GM21423 (cell line): ENCODE data around the gene RBM20.
A peak's percentile ranks its signal among the peaks of the same experiment; 100 is the strongest.

ENCODE experiments used
- ATAC-seq: cut with Tn5 transposase; IDR thresholded peaks from one replicate; pipeline ENCODE4 v1.9.1; 2021; ENCODE audit warnings: mild to moderate bottlenecking, moderate library complexity; ENCODE audit not compliant: unreplicated experiment

The RBM20 gene

DNA sequence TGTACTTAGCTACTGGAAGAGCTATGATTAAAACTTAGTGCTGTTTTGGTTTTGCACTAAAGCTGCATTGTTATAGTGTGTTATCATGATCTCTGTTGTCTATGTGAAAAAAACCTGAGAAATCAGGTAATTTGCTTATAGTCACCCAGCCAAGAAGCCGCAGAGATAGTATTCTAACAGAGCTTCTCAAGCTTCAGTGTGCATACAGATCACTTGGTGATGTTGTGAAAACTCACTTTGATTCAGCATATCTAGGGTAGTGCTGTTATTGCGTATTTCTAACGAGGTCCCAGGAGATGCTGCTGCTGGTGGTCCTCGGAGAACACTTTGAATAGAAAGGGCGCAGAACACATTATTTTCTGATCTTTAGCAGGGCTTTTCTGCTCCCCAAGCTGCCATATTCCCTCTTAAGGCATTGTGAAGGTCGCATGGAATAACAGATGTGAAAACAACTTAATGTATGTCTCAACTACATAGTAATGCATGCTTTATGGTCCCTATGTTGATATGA, 159.2 kb downstream of the RBM20 start:
- ATAC-seq, result peak; percentile 48

DNA sequence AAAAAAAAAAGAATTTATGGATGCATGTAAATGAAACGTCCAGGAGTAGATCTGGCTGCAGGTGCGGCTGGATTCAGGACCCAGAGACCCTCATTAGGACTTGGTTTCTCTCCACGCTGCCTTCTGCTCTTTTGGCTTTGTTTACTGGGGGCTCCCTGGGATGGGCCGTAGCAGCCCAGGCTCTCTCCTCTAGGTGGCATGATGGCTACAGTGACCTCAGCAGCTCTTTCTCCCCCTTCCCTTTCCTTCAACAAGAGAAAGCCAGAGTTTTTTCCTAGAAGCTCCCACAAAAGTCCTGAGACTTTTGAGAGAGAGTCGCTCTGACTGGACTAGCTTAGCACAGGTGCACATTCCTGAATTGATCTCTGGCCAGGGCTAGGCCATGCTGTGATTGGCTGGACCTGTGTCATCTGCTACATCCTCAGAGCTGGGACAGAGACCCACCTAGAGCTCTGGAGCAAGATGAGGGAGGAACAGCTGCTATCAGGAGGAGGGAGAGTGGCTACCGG, 159.7 kb downstream of the RBM20 start:
- peak; percentile 50 for ATAC-seq

DNA sequence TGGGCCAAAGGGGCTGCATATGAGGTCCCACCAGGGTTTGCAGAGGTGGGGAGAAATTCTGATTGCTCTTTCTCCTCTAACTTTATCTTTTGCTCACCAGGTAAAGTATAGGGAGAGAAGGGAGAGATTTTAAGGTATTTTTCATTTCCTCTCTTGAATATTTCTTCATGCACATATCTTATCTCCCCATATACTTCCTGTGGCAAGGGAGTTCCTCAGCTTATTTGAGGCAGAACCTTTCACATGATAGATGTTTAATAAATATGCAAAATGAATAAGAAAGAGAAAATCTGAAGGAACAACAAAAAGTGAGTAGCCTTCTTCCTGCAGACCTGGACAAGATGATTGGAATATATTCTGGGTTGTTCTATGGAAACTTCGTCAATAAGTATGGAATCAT, 160.2 kb downstream of the RBM20 start:
- no peak for ATAC-seq

DNA sequence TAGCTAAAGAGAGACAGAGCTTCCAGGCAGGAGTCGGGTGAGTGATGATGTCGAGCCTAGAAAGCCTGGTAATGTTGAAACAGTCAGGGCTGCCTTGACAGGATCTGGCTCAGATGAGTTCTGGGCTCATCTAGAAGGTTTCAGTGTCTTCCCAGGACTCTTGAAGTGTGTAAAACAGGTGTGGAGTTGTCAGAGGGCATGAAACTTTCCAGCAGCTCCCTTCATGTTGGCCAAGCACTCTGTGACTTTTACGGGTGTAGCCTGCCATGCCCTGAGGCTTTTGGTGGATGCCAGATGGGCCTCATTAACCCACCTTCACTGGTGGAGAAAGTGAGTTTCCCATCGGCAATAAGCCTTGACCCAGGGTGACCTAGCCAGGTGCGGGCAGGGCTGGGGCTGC, 161.2 kb downstream of the RBM20 start:
- ATAC-seq, result no peak

DNA sequence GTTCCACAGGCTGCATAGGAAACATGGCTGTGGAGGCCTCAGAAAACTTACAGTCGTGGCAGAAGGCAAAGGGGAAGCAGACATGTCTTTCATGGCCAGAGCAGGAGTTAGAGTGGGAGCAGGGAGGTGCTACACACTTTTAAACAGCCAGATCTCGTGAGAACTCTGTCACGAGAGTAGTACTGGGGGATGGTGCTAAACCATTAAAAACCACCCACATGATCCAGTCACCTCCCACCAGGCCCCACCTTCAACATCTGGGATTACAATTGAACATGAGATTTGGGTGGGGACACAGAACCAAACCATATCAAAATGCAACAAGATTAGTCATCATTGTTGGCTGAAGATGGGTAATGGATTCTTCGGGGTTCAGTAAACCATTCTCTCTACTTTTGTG, 162.2 kb downstream of the RBM20 start:
- no peak for ATAC-seq

DNA sequence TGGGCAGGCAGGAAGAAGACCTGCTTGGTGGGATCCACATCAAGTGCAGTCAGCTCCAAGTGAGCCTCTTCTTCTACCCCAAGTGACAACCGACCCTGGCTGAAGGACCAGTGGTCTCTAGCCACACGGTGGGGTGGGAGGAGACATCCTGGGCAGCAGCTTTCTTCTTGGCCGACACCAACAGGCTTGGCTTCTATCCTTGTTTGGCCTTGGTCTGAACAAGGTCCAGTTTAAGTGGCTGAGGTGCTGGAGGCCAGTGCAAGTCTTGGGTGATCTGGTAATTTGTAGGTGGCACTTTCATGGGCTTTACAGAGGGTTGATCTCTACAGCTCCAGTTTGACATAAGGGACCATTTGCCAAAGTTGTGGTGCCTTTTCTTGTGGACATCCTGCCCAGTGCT, 164.0 kb downstream of the RBM20 start:
- ATAC-seq, result no peak

DNA sequence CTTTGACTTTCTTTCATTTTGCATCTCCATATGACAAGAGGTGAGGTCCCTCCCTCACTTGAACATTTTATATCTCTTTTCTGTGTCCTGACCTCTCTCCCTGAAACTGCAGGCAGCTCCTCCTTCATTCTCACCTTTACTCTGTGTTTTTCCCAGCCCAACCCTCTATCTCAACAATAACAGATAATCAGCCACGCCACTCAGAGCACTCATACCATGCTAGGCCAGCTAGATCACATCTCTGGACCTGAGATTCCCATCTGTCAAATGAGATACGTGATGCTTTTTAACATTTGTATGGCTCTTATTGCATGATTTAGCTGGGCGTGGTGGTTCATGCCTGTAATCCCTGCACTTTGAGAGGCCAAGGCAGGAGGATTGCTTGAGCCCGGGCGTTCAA, 164.5 kb downstream of the RBM20 start:
- ATAC-seq, result no peak

DNA sequence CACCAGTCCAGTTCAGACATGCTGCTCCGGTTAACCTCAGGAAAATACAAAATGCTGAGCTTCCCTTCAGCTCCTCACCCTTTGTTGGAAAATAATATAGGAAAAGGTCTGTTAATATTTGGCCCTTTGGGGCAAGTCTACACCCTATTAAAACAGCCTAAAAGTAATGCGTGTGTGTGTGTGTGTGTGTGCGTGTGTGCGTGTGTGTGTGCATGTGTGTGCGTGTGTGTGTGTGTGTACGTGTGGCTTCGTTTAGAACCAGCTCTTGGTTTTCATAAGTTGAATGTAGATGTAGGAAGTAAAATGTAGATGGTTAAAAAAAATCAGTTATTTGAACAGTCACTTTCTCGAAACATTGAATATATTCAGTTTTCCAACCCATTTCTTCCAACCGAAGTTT, 166.5 kb downstream of the RBM20 start:
- ATAC-seq, result no peak

DNA sequence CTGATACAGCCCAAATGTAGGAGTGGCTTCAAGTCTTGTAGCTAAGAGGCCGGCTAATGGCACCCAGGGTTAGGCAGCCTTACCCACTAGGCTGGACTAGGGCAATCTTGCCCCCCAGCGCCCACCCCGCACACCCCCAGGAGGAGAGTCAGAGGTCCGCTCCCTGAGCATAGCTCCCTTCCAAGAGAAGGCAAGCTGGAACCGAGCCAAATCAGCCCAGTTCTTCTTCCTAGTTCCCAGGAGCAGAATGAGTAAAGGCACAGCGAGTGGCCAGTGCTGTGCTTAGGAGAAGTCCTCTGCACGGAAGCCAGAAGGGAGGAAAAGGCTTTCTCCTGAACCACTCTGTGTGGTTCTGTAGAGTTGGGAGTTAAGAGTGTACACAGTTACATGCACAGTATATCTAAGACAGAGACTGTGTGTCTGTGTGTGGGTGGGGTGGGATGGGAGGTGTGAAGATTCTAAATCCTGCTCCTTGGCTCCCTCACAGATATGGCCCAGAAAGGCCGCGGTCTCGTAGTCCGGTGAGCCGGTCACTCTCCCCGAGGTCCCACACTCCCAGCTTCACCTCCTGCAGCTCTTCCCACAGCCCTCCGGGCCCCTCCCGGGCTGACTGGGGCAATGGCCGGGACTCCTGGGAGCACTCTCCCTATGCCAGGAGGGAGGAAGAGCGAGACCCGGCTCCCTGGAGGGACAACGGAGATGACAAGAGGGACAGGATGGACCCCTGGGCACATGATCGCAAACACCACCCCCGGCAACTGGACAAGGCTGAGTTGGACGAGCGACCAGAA, 167.8 kb downstream of the RBM20 start:
- no peak for ATAC-seq

DNA sequence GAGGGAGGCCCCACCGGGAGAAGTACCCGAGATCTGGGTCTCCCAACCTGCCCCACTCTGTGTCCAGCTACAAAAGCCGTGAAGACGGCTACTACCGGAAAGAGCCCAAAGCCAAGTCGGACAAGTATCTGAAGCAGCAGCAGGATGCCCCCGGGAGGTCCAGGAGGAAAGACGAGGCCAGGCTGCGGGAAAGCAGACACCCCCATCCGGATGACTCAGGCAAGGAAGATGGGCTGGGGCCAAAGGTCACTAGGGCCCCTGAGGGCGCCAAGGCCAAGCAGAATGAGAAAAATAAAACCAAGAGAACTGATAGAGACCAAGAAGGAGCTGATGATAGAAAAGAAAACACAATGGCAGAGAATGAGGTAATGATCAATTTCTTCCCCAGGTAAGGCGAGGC, 168.4 kb downstream of the RBM20 start:
- ATAC-seq, result no peak

DNA sequence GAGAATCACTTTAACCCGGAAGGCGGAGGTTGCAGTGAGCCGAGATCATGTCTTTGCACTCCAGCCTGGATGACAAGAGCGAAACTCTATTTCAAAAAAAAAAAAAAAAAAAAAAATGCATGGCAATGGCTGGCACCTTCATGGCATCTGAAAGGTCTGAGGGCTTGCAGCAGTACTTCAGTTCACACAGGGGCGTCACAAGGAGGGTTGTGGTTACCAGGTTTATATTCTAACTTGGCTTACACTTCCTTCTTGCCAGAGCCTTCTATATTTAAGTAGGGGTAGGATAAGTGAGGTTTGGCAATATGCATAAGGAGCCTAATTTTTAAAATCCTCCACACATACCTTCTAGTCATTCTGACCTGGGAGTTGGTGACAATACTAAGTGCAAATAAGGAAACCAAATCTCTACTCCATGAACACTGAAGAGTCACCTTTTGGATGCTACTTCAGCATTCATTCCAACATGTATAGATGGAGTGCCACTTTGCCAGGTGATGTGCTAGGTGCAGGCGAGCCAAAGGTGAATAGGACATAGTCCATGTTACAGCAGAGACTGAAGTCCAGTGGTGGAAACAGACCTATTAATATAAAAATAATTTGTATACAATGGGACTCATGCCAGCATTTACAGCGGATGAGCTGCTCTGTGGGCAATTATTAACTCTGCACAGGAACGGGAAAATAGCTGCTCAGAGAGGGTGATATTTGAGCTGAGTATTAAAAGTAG, 169.8 kb downstream of the RBM20 start:
- no peak for ATAC-seq

DNA sequence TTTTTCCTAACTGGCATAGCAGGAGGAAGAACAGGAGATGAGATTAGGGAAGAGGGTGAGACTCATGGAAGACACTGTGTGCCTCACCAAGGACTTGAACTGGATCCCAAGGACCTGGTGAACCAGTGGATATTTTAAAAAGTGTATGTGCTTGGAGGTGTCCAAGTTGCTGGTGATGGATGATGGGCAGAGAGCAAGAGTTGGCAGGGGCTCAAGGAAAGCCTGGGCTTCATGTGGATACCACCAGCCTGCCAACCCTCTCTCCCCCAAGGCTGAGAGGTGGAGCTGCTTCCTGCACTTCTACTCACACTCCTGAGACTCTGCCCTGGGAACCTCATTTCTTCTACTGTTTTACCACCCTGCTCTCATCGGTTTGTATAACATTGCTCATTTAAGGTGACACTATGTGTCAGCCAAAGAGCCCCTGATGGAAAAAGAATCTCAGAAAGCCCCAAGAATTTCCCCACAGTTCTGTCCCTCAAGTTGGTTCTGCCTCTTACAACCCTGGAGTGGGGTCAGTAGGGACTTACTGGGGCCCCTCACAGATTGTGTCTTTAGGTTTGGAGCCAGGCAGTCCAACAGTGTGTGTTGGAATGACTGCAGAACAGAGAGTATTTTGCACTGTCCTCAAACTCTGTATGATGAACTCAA, 171.3 kb downstream of the RBM20 start:
- ATAC-seq, result peak; percentile 62

DNA sequence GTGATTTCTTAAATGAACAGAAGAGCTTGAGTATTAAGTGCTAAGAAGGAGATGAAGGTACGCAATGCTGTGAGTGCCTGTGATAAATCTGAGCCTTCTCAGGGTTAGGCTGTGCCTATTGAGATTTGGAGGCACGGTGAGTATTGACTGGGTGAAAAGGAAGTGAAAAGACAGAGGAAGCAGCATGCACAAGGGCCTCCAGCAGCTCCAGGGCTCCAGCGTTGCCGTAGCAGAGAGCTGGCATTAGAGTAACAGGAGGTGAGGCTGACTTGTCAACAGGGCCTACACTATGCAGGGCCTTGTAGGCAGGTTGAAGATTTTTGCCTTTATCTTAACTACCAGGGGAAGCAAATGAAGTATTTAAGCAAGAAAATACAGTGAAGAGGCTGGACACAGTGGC, 173.5 kb downstream of the RBM20 start:
- ATAC-seq, result no peak

DNA sequence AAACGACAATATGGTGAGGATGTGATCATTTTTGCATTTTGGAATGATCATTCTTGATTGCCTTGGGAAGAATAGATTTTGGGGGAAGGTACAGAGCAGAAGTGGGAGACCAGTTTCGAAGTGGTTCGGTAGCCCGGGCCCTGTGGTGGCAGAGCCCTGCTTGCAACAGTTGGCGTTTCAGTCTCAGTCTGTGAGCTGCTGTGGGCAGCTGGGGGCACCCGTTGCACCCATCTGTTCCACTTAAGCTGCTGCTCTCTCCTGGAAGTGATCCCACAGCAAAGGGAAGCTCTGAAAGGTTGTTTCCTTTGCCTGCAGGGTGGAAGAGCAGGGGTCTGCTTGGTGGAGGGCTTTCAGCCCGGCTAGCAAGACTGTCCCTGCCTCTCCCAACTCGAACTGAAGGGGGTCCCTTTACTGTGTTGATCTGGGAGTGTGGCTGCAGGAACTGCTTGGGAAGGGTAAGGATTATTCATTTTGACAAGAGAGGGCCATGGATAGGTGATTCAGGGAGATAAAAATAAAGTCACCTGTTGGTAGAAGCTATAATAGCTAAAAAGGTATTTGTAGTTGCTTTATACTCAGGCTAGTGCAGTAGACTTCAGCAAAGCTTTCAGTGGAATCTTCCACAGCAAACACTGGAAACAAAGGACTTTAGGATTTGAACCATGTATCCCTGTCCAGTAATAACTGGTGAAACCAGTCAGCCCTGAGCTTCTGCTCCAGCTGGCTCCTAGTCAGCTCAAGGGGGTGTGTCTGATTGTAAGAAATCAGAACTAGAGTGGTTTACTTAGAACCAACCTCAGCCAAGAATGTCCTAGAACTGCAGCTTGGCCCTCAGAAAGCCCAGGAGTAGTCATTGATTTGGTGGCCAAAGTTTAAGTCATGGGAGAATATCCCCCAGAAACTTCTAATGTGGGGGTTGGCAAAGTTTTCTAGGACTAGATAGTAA, 174.4 kb downstream of the RBM20 start:
- ATAC-seq, result no peak

DNA sequence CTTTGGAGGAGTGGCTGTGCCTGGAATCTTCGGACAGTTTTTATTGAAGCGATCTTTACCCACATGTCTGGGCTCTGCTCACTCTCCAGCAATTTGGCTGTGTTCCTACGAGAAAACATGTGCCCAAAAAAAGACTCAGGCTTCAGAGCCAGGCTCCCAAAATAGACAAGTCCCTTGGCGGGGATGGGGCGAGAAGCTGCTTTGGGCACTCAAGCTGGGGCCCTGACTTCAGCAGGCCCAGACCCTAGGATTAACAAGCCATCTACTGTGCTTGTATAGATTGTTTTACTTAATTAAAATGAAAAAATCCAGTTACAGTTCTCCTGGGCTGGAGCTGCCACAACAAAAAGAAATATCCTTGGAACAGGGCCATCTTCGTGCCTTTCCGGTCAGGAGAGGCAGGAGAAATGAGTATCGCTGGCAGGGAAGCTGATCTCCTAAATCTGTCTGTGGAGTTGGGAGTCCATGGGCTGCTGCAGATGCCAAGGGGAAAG, 176.2 kb downstream of the RBM20 start:
- no peak for ATAC-seq

DNA sequence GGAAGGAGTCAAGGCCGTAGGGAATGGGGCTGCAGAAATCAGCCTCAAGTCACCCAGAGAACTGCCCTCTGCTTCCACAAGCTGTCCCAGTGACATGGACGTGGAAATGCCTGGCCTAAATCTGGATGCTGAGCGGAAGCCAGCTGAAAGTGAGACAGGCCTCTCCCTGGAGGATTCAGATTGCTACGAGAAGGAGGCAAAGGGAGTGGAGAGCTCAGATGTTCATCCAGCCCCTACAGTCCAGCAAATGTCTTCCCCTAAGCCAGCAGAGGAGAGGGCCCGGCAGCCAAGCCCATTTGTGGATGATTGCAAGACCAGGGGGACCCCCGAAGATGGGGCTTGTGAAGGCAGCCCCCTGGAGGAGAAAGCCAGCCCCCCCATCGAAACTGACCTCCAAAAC, 177.4 kb downstream of the RBM20 start:
- no peak for ATAC-seq

DNA sequence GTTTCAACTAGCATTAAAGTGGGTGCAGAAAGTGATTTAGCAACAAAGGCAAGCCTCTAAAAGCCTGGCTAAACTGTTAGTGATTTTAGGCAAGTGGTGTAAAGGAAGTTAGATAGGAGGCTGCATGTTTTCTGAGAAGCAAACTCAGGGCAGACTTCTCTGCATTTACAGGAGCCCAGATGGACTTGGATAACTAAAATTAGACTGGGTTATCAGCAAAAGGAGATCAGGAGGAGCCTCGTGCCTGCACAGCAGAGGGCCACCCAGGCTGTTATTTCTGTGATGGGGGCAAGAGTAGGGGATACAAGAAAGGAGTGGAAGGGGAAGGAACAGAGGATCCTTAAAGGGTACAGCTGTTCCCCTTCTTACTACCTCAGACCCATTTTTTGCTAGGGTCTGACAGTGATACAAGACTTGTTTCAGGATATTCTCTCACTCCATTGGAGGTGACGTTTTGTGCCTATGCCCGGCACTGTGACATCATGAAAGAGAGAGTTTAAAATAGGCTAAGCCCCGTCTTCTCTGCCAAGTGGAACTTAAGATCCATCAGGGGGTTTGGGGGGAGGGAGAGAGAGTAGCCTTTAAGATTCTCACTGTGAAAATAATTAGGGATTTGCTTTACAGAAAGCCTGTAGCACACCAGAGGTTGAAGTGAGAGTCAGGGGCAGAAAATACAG, 178.0 kb downstream of the RBM20 start:
- ATAC-seq, result no peak

DNA sequence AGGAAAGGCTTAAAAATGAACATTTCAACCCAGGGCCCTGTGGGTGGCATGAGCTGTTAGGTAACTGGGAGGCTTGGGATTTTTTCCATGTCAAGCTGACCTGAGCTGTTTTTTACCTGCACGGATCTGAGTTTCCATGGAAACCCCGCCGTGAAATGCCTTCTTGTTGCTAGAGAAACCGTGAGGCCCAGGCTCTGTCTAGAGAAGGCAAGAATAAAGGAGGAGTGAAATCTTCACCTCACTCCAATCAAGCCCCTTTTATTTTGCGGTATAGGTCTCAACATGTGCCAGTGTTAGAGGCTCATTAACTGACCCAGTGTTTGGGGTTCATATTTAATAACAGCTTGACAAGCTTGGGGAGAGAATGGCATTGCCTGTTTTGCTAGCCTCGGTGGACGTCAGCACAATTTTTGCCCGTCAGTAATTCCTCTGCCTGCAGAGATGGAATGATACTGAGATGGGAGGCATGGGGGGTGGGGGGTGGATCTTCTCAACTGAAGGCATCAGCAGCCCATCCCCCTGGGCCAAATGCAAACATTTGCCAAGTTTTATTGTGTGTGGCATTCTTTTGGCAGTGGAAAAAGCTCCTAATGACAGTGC, 178.7 kb downstream of the RBM20 start:
- no peak for ATAC-seq

DNA sequence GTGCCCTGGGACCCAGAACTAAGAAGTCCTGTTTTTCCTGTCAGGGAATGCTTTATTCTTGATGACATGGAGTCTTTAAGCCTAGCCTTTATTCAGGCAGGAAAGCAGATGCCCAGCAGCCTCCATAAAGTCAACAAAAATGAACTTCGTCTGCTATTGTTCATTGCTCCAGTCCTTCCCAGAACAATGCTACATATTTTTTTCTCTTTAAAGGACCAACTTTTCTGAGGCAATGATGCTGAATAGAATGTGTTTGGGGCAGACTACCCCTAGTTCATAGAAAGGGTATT, 180.0 kb downstream of the RBM20 start:
- no peak for ATAC-seq

DNA sequence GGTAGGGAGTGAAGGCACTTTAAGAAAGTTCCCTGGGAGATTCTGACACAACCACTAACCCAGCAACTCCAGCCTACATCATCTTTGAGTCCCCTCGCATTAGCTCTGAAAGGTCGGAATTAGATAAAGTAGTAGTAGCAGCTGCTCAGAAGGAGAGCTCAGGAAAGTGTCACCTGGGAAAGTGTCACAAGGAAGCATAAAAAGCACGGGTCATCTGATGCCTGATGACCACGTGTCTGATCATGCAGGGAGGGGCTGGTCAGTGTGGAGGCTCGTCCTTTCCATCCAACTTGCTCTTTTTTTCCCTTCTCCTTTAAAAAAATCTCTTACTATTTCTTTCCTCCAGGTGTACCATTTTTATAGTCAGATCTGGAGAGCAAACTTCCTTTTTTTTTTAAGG, 180.5 kb downstream of the RBM20 start:
- no peak for ATAC-seq
